HS-5 (cell line): ENCODE measurements around the gene ZNF207.
"Not testable (repeated sequence)": the region's sequence is repeated elsewhere in the genome, so short reads cannot be mapped to it uniquely, and the experiment has no call there.

ENCODE experiments used
- DNase-seq: peaks from one replicate; pipeline ENCODE4 v3.0.0-alpha.2; 2012; ENCODE audit warnings: low read depth

The ZNF207 gene

DNA sequence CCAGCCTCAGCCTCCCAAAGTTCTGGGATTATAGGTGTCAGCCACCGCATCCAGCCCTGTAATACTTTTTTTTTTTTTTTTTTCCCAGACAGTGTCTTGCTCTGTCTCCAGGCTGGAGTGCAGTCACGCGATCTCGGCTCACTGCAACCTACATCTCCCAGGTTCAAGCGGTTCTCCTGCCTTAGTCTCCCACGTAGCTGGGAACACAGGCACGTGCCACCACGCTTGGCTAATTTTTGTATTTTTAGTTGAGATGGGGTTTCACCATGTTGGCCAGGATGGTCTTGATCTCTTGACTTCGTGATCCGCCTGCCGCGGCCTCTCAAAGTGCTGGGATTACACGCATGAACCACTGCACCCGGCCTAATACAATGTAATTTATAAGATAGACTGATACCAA lies 38.2 kb downstream of the ZNF207 start:
- not testable (repeated sequence) for DNase-seq

DNA sequence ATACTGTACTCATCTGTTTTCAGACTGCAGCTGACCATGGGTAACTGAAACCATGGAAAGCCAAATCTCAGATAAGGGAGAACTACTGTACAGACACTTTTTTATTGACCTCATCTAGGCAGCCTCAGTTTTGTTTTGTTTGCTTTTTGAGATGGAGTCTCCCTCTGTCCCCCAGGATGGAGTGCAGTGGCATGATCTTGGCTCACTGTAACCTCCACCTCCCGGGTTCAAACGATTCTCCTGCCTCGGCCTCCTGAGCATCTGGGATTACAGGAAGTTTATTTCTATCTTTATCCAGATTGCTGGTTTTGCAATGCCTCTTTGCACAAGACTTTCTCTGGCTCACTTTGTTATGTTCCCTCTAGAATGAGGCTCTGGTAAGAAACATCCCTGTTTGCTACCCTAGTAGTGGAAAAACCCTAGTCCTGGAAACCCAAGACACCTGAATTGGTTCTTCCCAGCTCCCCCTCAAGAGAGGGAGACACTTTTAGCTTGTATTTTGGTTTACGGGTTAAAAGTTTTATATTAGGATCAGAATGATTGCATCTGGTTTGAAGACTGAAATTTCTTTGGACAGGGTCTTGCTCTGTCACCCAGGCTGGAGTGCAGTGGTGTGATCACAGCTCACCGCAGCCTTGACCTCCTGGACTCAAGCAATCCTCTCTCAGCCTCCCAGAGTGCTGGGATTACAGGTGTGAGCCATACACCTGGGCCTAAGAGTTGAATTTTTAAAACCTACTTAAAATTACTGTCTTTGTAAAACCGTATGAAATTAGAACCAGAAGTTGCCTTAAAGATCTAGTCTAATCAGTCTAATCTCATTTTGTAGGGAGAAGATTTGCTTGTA lies 38.9 kb downstream of the ZNF207 start:
- DNase-seq: no peak

DNA sequence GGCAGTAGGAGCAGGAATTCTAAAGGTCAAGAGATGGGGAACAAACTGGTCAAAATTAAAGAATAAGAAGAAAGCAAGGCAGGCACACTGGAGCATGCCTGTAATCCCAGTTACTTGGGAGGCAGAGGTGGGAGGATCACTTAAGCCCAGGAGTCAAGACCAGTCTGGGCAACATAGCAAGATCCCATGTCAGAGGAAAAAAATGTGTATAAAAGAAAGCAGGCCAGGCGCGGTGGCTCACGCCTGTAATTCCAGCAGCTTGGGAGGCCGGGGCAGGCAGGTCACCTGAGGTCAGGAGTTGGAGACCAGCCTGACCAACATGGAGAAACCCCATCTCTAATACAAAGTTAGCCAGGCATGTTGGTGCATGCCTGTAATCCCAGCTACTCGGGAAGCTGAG lies 43.9 kb downstream of the ZNF207 start:
- no peak for DNase-seq

DNA sequence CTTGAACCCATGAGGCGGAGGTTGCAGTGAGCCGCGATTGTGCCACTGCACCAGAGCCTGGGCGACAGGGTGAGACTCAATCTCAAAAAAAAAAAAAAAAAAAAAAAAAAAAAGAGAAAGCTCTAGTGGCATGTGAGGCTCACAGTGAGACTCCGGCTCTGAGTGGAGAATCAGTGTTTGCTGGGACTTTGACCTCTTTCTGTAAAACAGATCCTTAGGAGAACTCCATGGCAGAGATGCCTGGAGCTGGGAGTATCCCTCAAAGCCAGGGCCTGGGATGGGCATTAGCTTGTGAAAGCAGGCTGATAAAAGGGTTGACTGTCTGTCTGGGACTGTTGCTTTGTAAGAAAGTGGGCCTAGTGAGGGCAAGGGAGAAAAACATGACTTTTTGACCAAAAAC lies 46.4 kb downstream of the ZNF207 start:
- no peak for DNase-seq

DNA sequence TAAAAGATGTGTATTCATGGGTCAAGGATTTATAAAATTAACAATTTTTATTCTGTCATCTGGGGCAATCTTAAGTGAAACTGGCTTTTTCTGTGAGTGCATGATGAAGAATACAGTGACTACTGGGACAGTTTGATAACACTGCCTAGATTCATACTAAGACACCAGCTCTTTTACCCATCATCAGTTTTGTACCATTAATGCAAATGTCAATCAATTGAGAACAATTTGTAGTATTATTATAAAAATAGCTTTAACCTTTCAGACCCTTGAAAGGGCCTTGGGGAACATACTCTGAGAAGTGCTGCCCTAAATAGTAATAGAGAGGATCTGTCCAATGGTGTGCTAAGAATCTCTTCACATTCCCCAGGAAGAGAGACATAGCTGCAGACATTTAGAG lies 49.0 kb downstream of the ZNF207 start:
- no peak for DNase-seq

DNA sequence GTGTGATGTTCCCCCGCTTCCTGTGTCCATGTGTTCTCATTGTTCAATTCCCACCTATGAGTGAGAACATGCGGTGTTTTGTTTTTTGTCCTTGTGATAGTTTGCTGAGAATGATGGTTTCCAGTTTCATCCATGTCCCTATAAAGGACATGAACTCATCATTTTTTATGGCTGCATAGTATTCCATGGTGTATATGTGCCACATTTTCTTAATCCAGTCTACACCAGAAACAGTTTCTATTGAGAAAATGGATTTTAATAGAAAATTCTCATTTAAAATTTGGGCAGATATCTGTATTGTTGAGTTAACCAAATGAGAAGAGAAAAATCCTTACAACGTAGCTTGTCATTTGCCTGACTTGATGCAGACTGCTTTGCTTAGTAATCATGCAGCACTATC lies 60.1 kb downstream of the ZNF207 start:
- not testable (repeated sequence) for DNase-seq

DNA sequence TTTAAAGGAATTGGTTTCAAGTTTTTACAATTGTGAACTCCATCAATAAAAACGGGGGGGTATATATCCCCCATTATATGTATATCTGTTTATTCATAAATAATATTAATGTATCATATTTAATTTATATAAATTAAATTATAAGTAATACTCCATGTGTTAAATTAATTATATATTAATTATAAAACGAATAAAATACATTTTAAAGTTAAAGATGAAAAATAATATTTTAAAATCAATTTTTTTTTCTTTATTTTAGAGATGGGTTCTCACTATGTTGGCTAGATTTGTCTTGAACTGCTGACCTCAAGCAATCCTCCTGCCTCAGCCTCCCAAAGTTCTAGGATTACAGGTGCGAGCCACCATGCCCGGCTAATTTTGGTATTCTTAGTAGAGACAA lies 76.9 kb downstream of the ZNF207 start:
- DNase-seq: no peak

DNA sequence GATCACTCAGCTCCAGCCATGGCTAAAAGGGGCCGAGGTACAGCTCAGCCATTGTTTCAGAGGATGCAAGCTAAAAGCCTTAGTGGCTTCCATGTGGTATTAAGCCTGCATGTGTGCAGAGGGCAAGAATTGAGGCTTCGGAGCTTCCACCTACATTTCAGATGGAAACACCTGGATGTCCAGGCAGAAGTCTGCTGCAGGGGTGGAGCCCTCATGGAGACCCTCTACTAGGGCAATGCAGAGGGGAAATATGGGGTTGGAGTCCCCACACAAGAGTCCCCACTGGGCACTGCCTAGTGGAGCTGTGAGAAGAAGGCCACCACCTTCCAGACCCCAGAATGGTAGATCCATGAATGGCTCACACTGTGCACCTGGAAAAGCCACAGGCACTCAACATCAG lies 79.6 kb downstream of the ZNF207 start:
- DNase-seq: no peak
